ENCODE data around the gene BLOC1S4. TPM values are rescaled to one million over a fixed set of nuclear protein-coding genes. Genes with fewer than 3 reads are reported as not detected.

Gene BLOC1S4
- total RNA-seq, 1 experiment from 2014 or later: 14.9 TPM

DNA sequence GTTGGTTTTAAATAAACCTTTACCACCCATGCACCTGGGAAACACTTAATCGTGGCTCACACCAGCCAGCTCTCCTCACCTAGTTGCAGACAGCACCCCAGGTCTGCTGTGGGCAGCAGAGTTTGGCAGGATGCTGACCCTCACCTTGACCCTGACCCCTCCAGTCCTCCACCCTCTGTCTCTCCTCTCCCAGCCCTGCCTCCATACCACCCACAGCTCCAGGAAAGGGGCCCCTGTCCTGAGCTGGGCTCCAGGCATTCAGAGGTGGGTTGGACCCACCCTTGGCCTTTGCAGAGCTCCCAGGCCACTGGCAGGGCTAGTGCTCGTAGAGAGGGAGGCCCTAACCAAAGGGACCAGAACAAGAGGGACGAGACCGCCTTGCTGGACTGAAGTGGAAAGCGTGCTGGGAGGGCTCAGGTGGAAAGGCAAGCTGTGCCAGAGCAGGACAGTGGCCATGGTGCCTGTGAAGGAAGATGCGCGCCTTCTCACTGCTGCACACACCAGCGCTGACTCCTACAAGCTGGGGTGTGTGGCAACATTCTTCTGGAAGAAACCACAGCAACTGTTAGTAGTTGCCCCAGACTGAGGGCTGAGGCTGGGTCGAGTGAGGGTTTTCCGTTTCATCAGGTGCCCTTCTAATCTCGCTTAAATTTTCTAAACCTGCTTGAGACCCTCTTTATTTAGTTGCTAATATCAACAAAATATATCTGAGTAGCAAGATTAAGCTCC is 32.9 kb upstream of the BLOC1S4 start:
- no peak overlapping the region for H2AFZ ChIP-seq (ENCODE audit: low read length)
- peaks cover 19% of the 10 kb centered on the region for H3K27me3 Mint-ChIP-seq (ENCODE audit: low read depth)
- no peak overlapping the region for H2BK15ac ChIP-seq (ENCODE audit: low read depth, low read length)
- no peaks in the 10 kb centered on the region for H3K79me1 ChIP-seq (ENCODE audit: insufficient read depth, low read depth, low read length, poor library complexity, severe bottlenecking)
- no peaks in the 10 kb centered on the region for H4K20me1 ChIP-seq (ENCODE audit: control insufficient read depth, insufficient read depth, insufficient read length)
- H4K8ac ChIP-seq (replicated peaks; ENCODE audit: insufficient read length, low read depth, low read length): no peak overlapping the region
- H3K23ac ChIP-seq (ENCODE audit: insufficient read length, low read depth, low read length): no peak overlapping the region
- no peak overlapping the region for H2BK120ac ChIP-seq (ENCODE audit: low read depth, low read length, poor library complexity, severe bottlenecking)
- H3K18ac ChIP-seq (ENCODE audit: insufficient read length, low read depth, low read length): no peak overlapping the region
- H3K4me1 ChIP-seq (ENCODE audit: insufficient read depth, low read length): no peaks in the 10 kb centered on the region
- no peaks in the 10 kb centered on the region for H3K79me2 ChIP-seq (ENCODE audit: insufficient read depth, low read length)
- peaks cover 10 to 11% of the 10 kb centered on the region in 2 experiments for H3K9me3 Mint-ChIP-seq
- no peak overlapping the region; a peak in 1 of 5 replicates for H3K4me3 Mint-ChIP-seq
- H3K27ac ChIP-seq (ENCODE audit: insufficient read length, low read depth, low read length): no peak overlapping the region
- H3K9me3 ChIP-seq (ENCODE audit: control insufficient read depth, low read depth, low read length): no peaks in the 10 kb centered on the region
- no peak overlapping the region for H3K4me2 ChIP-seq (ENCODE audit: insufficient read depth, insufficient read length, low read length)
- H4K5ac ChIP-seq (ENCODE audit: insufficient read length, low read depth, low read length): no peak overlapping the region
- DNase-seq: no peak
- no peak overlapping the region for H2BK12ac ChIP-seq (ENCODE audit: insufficient read length, low read depth, low read length)
- no peak overlapping the region; the same call in 1 of the 2 replicates for H3K14ac ChIP-seq (ENCODE audit: insufficient read depth, low read length)
- H3K27ac Mint-ChIP-seq: peak overlapping the region in 1 of 3 experiments; percentile 31; a peak in 1 of 7 replicates
- H2BK5ac ChIP-seq (ENCODE audit: insufficient read length, low read length): no peak overlapping the region
- H3K36me3 Mint-ChIP-seq (ENCODE audit: insufficient read depth in 1 of 3, low read depth in 3 of 3): peaks cover 2 to 11% (median 10%) of the 10 kb centered on the region in 3 experiments; a peak in 5 of 7 replicates
- WGBS (ENCODE audit: extremely low coverage, insufficient read length, low lambda C conversion rate): no CpG with 5 or more reads among the region's 11 CpGs
- no peak overlapping the region for H4K91ac ChIP-seq (ENCODE audit: insufficient read length, low read depth, low read length)
- TF ChIP-seq, protein P1, sequence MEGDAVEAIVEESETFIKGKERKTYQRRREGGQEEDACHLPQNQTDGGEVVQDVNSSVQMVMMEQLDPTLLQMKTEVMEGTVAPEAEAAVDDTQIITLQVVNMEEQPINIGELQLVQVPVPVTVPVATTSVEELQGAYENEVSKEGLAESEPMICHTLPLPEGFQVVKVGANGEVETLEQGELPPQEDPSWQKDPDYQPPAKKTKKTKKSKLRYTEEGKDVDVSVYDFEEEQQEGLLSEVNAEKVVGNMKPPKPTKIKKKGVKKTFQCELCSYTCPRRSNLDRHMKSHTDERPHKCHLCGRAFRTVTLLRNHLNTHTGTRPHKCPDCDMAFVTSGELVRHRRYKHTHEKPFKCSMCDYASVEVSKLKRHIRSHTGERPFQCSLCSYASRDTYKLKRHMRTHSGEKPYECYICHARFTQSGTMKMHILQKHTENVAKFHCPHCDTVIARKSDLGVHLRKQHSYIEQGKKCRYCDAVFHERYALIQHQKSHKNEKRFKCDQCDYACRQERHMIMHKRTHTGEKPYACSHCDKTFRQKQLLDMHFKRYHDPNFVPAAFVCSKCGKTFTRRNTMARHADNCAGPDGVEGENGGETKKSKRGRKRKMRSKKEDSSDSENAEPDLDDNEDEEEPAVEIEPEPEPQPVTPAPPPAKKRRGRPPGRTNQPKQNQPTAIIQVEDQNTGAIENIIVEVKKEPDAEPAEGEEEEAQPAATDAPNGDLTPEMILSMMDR (conservative IDR thresholded peaks at IDR 0.05): no peak
- H2AK5ac ChIP-seq (ENCODE audit: insufficient read length, low read length): no peak overlapping the region
- H3K4ac ChIP-seq (ENCODE audit: low read depth, low read length): no peak overlapping the region
- H3T11ph ChIP-seq (ENCODE audit: low read length): no peak overlapping the region
- no peak overlapping the region for H3K56ac ChIP-seq (ENCODE audit: insufficient read length, low read depth, low read length)
- H3K23me2 ChIP-seq (ENCODE audit: insufficient read length, low read depth, low read length, poor library complexity, severe bottlenecking): no peaks in the 10 kb centered on the region
- no peak overlapping the region for H3K9ac ChIP-seq (ENCODE audit: extremely low read depth, insufficient read length, low read length)
- no peak overlapping the region for H2BK20ac ChIP-seq (ENCODE audit: low read depth, low read length, poor library complexity, severe bottlenecking)
- H3K27me3 ChIP-seq (ENCODE audit: insufficient read depth, low read length): no peaks in the 10 kb centered on the region
- H3K4me1 Mint-ChIP-seq: peaks cover 0 to 3% of the 10 kb centered on the region in 2 experiments; a peak in 2 of 4 replicates
